ENCODE measurements around the gene TRMT61A. TPM values are rescaled to one million over a fixed set of nuclear protein-coding genes. Genes with fewer than 3 reads are reported as not detected.

TRMT61A gene
- total RNA-seq, 1 experiment from 2014 or later = 22.5 TPM

DNA sequence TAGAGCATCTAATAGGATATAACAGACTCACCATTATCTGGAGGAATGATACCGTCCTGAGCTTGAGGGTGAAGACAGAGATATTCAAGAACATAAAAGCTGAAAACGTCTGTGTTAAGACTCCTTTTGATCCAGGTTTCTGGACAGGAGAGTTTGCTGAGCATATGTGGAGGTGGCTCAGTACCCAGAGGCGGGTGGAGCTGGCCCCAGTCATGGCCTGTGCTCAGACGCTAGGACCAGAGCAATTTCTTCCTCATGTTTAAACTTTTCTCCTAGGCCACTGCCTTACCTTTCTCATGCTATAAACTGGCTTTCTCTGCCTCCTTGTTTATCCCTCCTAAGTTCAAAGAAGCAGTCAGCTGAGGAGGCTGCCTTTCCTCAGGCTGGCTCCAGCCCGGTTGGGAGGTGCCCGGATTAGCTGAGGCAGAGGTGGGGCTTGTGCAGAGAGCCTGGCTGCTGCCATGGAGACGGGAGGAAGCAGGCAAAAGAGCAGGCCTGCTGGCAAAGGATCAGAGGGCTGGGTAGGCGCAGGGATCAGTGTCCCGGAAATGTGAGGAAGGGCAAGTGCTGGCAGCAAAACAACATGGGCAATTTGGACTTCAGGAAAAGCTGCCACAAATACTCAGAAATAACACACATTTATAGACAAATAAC is 47.5 kb downstream of the TRMT61A start:
- no peaks in the 10 kb centered on the region for H3K9me3 ChIP-seq (ENCODE audit: insufficient read depth, low read depth)
- no TSS peak for BruUV-seq (replicated peaks)
- H4K20me1 ChIP-seq (ENCODE audit: insufficient read depth) = peaks cover 5% of the 10 kb centered on the region
- no peaks in the 10 kb centered on the region for H3K9me2 ChIP-seq (ENCODE audit: insufficient read depth)
- intact Hi-C loops (cut with micrococcal nuclease; ENCODE audit: unreplicated experiment) = loop anchor here (1.0 to 10.0 kb wide), 4 partner anchors 18 to 498 kb away; no protein-coding TSS in a partner anchor
- peak overlapping the region; percentile 59 for H3K4me2 ChIP-seq
- H2AFZ ChIP-seq = no peak overlapping the region
- H3K27me3 ChIP-seq (ENCODE audit: insufficient read depth, low read depth) = no peaks in the 10 kb centered on the region
- CTCF ChIA-PET = interaction anchor here (0.6 kb wide), 2 partner anchors 104 to 463 kb away, joined by 3 read pairs; no protein-coding TSS in a partner anchor
- no peak overlapping the region for H3K4me3 ChIP-seq
- POLR2A ChIA-PET (ENCODE audit: unreplicated experiment) = interaction anchor here (0.6 to 0.9 kb wide), 3 partner anchors 59 to 139 kb away, joined by 3 to 8 read pairs (median 3); partner anchors contain the start of genes XRCC3 and ZFYVE21
- H3F3A ChIP-seq (ENCODE audit: insufficient read depth, low read depth) = peaks cover 55% of the 10 kb centered on the region
- TF ChIP-seq, protein P1, sequence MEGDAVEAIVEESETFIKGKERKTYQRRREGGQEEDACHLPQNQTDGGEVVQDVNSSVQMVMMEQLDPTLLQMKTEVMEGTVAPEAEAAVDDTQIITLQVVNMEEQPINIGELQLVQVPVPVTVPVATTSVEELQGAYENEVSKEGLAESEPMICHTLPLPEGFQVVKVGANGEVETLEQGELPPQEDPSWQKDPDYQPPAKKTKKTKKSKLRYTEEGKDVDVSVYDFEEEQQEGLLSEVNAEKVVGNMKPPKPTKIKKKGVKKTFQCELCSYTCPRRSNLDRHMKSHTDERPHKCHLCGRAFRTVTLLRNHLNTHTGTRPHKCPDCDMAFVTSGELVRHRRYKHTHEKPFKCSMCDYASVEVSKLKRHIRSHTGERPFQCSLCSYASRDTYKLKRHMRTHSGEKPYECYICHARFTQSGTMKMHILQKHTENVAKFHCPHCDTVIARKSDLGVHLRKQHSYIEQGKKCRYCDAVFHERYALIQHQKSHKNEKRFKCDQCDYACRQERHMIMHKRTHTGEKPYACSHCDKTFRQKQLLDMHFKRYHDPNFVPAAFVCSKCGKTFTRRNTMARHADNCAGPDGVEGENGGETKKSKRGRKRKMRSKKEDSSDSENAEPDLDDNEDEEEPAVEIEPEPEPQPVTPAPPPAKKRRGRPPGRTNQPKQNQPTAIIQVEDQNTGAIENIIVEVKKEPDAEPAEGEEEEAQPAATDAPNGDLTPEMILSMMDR (conservative IDR thresholded peaks at IDR 0.05) = no peak
- no peak for TF ChIP-seq EZH2 (IDR thresholded peaks at IDR 0.05; ENCODE audit: low read depth)
- peaks cover 24% of the 10 kb centered on the region for H3K4me1 ChIP-seq (replicated peaks; ENCODE audit: insufficient read depth)
- peaks cover 52% of the 10 kb centered on the region for H3K79me2 ChIP-seq (ENCODE audit: low read depth)
- H3K27ac ChIP-seq = peak overlapping the region; percentile 40
- peak; percentile 97 for DNase-seq
- H3K36me3 ChIP-seq (ENCODE audit: low read depth) = peaks cover 38% of the 10 kb centered on the region

DNA sequence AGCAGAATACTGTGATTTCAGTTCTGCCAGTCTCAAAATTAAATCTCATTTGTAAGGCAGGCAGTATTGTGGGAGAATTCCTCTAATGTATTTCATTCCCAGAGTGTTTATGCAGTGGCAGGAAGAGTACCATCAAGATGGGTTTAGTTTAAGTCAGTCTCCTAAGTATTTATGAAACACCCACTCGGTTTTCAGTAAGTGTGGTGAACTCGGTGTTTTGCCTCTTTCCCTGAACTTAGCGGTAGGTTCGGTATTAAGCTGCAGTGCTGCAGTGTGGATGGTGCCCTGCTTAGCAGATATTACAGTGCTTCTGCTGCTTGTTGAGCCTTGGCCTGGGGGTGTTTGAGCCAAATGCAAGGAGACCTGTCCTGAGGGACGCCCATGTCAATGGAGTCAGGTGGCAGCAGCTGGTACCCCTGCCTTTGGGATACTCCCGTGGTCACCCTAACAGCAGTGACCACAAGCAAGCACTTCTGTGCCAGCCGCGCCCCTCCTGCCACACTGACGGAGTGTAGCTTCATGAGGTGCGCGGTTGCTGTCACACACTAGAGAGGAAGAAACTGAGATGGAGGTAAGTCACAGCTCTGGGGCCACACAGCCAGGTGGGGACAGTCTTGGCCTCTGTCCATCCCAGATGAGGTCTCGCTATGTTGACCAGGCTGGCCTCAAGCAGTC is 49.5 kb downstream of the TRMT61A start:
- POLR2A ChIA-PET (ENCODE audit: unreplicated experiment) = no interaction called here
- no peak overlapping the region for H3K4me2 ChIP-seq
- CTCF ChIA-PET = no interaction called here
- no peaks in the 10 kb centered on the region for H4K20me1 ChIP-seq (ENCODE audit: insufficient read depth)
- no peaks in the 10 kb centered on the region for H3K27me3 ChIP-seq (ENCODE audit: insufficient read depth, low read depth)
- DNase-seq = no peak
- no peaks in the 10 kb centered on the region for H3K9me2 ChIP-seq (ENCODE audit: insufficient read depth)
- peaks cover 24% of the 10 kb centered on the region for H3K4me1 ChIP-seq (replicated peaks; ENCODE audit: insufficient read depth)
- peaks cover 43% of the 10 kb centered on the region for H3F3A ChIP-seq (ENCODE audit: insufficient read depth, low read depth)
- BruUV-seq (replicated peaks) = no TSS peak
- peaks cover 33% of the 10 kb centered on the region for H3K36me3 ChIP-seq (ENCODE audit: low read depth)
- H2AFZ ChIP-seq = no peak overlapping the region
- intact Hi-C loops (cut with micrococcal nuclease; ENCODE audit: unreplicated experiment) = loop anchor here (10.0 kb wide), 2 partner anchors 406 to 496 kb away; no protein-coding TSS in a partner anchor
- H3K79me2 ChIP-seq (ENCODE audit: low read depth) = peaks cover 37% of the 10 kb centered on the region
- H3K27ac ChIP-seq = no peak overlapping the region
- no peak overlapping the region for H3K4me3 ChIP-seq
- TF ChIP-seq EZH2 (IDR thresholded peaks at IDR 0.05; ENCODE audit: low read depth) = no peak
- TF ChIP-seq, protein P1 (conservative IDR thresholded peaks at IDR 0.05) = no peak
- H3K9me3 ChIP-seq (ENCODE audit: insufficient read depth, low read depth) = 0 out of 2 replicates have a peak, but pooled peaks cover 3% of the 10 kb centered on the region

DNA sequence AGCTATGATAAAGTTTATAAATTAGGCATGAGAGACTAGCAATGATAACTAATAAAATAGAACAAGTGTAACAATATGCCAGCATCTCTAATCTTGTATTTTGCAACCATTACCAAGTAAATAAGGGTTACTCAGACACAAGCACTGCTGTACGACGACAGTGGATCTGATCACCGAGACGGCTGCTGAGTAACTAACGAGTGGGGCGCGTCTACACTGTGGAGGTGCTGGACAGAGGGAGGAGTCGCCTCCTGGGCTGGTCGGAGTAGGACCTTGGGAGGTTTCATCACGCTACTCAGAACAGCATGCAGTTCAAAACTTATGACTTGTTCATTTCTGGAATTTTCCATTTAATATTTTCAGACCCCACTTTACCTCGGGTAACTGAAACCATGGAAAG is 52.2 kb downstream of the TRMT61A start:
- Histone ChIP-seq H2AFZ (no peak overlapping the region), H3K36me3 (ENCODE audit: low read depth) (peaks cover 25% of the 10 kb centered on the region), H3K27ac (no peak overlapping the region), H3F3A (ENCODE audit: insufficient read depth, low read depth) (peaks cover 21% of the 10 kb centered on the region), H3K79me2 (ENCODE audit: low read depth) (peaks cover 20% of the 10 kb centered on the region), H4K20me1 (ENCODE audit: insufficient read depth) (no peaks in the 10 kb centered on the region), H3K9me2 (ENCODE audit: insufficient read depth) (no peaks in the 10 kb centered on the region), H3K4me1 (replicated peaks; ENCODE audit: insufficient read depth) (peaks cover 14% of the 10 kb centered on the region), H3K4me2 (no peak overlapping the region), H3K9me3 (ENCODE audit: insufficient read depth, low read depth) (0 out of 2 replicates have a peak, but pooled peaks cover 3% of the 10 kb centered on the region), H3K4me3 (no peak overlapping the region), H3K27me3 (ENCODE audit: insufficient read depth, low read depth) (no peaks in the 10 kb centered on the region)
- ChIA-PET CTCF (interaction anchor here (0.6 kb wide), 2 partner anchors 227 to 231 kb away, joined by 5 to 11 read pairs; no protein-coding TSS in a partner anchor), POLR2A (ENCODE audit: unreplicated experiment) (no interaction called here)
- TF ChIP-seq, protein P1 (conservative IDR thresholded peaks at IDR 0.05) = no peak
- TF ChIP-seq EZH2 (IDR thresholded peaks at IDR 0.05; ENCODE audit: low read depth) = no peak
- no peak for DNase-seq
- BruUV-seq (replicated peaks) = no TSS peak
- intact Hi-C loops (cut with micrococcal nuclease; ENCODE audit: unreplicated experiment) = no loop called here
